ENCODE measurements around the gene MYBBP1A.

The MYBBP1A gene

GRCh38 chr17:4549781-4550533, 5.2 kb downstream of the MYBBP1A start:
- DNase-seq (ENCODE audit: low spot score), result no peak

DNA sequence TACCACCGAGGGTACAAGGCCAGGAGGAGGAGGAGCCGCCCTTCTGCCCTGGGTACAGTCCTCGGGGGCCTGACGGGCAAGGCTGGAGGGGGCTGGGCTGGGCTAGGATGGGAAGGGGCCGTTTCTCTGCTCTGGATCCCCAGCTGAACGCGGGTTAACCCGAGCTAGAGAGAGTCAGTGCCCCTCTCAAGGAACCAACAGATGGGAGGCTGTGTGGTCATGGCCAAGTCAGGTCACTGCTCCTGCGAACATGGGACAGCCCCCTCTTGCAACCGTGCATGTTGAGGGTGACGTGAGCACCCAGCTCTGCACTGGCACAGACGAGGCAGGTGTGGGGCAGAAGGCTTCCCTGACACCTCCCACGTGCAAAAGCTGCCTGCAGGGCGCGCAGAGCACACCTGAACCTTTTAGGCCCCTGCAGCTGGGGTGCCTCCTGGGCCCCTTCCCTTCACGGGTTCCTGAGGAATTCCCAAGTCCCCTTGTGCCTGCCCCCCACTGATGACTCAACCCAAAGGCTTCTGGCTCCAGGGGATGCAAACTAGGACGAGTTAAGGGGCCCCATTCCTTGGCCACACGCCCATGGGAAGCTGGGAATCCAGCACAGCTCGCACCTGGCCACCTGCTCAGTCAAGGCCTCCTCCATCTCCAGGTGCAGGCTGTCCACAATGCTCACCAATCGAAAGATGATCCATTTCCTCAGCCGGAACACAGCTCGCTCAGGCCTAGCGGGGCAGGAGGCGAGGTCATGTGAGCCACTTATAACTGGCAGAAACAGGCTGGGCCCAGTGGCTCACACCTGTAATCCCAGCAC, 6.3 kb downstream of the MYBBP1A start:
- no peak for DNase-seq (ENCODE audit: low spot score)

DNA sequence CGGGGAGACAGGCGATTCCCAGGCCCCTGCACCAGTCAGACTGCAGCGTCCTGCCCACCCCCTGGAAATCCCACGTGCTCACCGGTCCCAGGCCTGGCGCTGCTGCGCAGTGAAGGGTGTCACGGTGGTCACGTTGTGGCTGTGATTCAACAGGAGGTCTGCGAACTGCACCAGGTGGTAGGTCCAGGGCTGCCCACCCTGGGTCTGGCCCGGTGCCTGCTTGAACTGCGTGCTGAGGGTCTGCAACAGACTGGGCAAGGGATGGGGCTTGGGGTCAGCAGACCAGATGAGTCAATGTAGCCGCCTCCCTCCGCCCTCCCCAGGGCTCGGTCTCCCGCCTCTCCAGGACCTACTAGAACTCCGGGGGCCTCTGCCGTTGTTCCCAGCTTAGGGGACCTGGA, 7.1 kb downstream of the MYBBP1A start:
- DNase-seq (ENCODE audit: low spot score), result no peak

DNA sequence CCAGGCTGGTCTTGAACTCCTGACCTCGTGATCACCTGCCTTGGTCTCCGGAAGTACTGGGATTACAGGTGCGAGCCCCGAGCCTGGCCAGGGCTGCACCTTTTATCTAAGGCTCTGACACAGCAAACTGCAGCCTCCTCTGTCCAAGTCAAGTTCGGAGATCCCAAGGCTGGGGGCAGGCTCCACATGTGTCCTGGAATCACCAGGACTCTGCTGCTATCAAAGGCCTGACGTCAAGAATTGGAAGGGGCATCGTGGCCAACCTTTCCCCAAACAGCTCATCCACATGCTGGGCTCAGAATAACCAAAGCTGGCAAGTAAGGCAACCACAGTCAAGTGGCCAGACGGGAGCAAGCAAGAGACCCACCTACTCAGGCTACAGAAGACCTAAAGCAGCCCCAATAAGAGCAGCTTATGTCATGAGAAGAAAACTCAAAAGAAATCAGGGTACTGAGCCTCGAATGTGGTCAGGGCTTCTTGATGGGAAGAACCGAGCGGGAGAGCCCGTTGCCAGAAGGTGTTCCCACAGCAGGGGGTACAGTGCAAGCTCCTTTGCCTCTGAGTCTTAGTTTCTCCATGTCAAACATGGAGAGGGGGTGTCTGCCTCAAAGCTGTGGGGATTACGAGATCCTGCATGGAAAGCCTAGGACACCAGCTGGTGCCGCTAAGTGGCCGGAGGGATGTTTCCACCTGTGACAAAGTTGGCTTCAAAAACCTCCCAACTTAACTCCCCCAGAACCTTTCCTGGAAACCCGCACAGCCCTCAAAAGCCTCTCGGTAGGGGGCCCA, 7.9 kb downstream of the MYBBP1A start:
- DNase-seq (ENCODE audit: low spot score), result no peak

DNA sequence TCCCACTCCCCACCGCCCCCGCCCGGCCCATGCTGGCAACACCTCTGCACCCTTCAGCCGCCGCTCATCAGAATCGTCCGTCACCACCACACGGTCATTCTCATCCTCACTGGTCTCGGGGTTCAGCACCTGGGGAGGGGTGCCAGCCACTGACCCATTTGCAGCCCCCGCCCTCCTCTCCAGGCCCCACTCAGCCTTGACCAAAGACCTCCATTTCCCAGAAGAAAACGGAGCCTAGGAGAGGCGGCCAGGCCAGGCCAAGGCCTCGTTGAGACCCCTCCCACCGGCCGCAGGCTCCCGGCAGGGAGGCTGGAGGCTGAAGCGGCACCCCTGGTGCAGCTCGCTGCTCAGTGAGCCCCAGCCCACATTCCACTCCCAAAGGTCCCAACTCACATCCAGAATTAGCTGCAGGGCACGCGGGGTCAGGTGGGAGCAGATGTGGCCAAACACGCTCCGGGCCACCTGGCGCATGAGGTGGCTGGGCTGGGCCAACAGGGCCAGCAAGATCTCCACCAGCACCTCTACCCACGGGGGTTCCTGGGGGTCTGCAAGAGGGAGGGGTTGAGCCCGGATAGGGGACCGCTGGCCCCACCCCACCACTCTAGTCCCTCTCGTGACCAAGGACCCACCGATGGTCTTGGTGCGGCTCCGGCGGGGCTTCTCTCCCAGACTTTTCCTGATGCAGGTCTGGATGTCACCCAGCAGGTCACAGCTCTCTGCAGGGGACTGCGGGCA, 9.8 kb downstream of the MYBBP1A start:
- DNase-seq (ENCODE audit: low spot score), result no peak

DNA sequence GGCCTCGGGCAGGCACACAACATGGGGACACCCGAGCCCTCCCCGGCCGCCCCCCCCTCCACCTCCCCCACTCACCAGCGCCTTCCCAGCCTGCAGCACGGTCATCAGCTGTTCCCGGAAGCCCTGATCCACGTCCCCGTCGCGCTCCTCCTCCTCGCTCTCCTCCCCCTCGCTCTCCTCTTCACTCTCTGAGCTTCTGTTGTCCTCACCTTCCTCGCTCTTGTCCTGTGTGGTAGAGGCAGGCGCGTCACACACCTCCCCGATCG, 10.3 kb downstream of the MYBBP1A start:
- no peak for DNase-seq (ENCODE audit: low spot score)

DNA sequence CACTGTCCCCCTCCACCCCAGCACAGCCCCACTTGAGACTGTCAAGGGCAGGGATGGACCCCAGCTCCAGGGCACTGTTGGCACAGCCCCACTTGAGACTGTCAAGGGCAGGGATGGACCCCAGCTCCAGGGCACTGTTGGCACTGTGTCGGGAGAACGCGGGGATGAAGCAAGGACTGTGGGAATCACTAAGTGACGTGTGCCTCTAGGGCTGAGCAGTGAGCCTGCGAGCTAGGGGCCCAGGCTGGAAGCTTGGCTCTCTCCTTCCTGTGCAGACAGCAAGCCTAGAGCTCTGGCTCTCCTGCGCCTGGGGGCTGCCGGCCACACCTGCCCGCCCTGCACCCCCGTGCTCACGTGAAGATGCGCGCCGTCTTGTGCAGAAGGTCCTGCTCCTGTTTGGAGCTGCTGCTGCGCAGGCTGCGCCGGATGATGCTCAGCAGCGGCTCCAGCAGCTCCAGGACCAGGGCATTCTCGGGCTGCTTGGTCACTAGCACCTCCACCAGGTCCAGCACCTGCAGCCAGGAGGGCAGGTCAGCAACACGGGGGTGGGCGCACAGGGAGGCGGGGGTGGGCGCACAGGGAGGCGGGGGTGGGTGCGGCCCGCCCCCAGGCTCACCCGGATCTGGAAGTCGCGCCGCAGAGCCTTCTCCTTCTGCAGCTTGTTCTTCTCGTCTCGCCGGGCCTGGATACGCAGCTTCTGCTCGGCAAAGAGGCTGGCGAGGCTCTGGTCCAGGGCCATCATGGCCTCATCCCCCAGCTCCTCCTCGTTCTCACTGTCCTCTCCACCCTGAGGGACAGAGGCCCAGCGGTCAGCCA, 10.8 kb downstream of the MYBBP1A start:
- no peak for DNase-seq (ENCODE audit: low spot score)

DNA sequence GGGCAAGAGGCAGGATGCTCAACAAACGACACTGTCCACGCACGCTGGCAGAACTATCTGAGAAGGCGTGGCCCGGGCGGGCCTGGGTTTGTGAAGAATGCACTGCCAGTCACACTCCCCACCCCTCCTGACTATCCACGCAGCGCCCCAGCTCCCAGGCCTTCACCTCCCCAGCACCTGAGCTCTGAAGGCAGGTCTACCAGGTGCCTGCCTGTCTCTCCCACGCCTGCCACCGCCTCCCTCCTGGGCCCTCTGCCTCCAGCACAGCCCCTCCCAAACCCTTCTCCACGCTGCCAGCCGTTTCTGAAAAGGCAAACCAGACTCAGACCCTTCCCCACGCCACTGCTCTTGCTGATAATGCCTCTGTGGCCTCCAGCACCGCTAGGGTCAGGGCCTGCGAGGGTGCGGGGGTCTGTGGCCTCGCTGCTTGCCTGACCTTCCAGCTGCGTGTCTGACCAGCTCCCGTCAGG, 11.6 kb downstream of the MYBBP1A start:
- DNase-seq (ENCODE audit: low spot score), result no peak

GRCh38 chr17:4542726-4543191, 12.4 kb downstream of the MYBBP1A start:
- no peak for DNase-seq (ENCODE audit: low spot score)

GRCh38 chr17:4542003-4542725, 13.0 kb downstream of the MYBBP1A start:
- no peak for DNase-seq (ENCODE audit: low spot score)

DNA sequence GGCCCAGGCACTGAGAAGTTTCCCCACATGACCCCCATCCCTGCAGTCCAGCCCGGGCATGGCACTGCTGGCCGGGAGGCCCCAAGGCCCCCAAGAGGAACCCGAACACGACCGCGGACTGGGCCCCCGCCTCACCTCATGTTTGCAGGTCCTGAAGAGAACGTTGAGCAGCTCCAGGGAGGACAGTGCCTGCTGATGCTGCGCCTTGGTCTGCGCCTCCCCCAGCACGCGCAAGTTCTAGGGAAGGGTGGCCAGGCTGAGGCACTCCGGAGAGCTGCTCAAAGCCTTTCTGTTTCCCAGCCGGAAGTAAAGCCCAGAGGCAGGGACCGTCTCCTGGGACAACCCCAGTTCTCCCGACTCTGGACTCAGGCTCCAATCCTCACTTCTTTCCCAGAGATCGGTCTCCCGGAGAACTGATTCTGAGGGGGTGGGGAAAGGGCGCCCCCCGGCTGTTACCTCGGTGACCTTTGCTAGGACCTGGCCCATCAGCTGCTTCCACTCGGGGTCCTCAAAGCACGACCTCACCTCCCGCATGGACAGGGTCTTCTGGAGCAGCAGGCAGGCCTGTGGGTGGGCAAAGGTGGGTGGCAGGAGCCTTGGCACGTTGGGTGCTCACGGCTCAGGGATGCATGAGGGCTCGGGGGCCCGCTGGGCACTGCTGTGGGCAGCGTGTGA, 13.7 kb downstream of the MYBBP1A start:
- DNase-seq (ENCODE audit: low spot score), result no peak

DNA sequence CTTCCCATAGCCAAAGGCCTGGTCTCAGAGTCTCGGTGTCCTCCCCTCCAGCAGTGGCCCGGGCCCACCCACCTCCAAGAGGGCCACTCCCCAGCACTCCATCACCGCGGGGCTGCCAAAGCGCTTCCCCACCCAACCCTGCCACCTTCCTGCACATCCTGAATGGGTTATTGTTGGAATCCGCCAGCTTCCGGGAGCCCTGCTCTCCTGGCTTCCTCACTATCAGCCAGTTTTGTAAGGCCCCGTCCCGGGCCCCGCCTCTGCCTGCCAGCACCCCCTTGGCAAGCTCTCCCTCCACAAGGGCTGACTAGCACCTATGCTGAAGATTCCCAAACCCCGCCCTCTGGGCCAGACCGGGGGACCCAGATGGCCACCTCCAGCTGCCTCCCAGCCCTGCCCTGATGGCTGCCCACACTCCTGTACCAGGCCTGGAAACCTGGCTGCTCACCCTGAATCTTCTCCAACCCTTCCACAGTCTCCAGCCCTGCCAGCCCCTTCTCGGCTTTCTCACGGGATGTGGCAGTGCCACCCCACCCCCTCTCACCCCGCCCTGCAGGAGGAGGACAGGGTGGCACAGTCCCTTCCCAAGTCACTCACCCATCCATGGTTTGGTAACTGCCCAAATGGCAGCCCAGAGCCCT, 14.4 kb downstream of the MYBBP1A start:
- no peak for DNase-seq (ENCODE audit: low spot score)

GRCh38 chr17:4540224-4540651, 14.9 kb downstream of the MYBBP1A start:
- no peak for DNase-seq (ENCODE audit: low spot score)

GRCh38 chr17:4539576-4540223, 15.5 kb downstream of the MYBBP1A start:
- DNase-seq (ENCODE audit: low spot score), result no peak

- DNase-seq (ENCODE audit: low spot score), result no peak
Measured at GRCh38 chr17:4539025-4539424, 16.2 kb downstream of the MYBBP1A start.

DNA sequence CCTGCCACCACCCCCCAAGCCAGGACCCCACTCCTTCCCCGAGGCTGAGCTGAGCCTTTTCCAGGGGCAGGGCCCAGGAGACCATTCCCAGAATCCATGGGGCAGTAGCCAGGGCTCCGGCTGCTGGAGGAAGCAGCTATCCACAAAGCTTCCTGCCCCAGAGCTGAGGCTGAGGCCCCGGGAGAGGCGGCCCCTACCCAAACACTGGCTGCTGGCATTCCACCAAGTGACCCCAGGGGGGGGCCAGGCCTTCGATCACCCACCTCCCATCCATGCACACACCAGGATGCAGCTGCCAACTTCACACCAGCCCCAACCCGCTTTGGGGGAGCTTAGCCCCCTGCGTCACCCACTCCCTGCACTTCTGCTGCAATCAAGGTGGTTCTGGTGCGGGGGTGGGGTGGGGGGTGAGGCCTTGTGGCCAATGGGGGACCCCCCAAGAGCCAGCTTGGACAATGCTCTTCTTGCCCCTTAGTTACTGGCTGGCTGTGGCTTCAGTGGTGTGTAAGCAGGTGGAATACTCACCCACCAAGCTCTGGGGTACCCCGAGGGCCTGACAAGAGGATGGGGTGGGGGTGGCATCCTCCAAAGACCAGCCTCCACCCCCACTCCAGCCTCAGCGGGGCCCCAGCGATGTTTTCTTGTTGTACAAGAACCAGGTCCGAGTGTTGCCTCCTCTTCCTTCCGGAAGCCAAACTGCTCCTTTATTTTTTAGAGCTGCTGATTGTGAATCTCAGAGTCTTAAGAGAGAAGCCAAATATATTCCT, 16.8 kb downstream of the MYBBP1A start:
- DNase-seq (ENCODE audit: low spot score), result no peak

DNA sequence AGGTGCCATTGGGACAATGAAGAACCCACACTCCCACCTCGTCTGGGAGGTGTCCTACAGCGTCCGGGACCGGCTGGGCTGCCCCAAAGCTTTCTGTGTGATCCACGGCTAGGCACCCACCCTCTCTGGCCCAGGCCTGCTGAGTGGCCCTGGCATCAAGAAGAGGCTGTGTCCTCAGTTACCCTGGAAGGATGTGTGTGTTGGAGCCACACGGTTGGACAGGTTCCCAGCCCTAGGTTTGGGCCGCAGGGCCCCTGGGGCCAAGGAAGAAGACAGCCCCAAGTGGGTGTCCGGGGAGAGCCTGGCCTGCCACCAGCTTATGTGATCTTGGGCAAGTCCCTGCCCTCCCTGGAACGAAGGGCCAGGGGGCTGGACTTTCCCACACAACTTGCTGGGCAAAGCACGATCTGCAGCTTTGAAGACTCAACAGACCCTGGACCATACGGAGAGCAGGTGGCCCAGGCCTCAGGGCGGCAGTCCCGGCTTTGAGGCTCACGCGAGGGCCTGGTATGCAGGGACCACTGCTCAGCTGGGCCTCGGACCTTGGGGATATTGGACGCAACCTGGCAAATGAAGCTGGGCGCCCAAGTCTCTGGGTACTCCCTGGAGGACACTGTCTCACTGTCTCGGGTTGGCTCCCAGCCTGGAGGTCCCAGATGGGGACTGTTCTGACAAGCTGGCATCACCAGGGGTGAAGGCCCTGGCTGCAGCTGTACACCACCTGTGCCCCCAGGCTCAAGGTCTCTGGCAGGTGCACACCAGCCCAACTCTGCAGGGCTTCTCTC, 17.5 kb downstream of the MYBBP1A start:
- DNase-seq (ENCODE audit: low spot score), result peak; percentile 93
